ENCODE data around the gene SLC35F1.

DNA sequence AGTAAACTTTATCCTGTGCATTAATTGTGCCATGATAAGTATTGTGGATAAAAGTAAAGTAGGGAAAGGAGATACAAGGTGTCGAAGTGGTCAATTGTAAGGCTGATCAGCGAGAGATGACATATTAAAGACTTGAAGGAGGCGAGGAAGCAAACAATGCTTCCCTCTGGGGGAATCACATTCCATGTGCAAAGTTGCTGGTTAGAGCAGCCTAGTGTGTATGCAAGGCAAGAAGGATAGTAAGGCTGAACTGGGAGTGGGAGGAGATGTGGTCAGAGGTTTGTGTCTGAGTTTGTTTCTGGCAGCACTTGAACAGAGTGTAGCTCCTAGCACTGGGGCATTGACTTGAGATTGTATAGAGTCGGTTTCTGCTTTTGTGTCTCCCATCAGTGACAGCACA lies 122.9 kb downstream of the SLC35F1 start:
- TF ChIP-seq, protein P1, sequence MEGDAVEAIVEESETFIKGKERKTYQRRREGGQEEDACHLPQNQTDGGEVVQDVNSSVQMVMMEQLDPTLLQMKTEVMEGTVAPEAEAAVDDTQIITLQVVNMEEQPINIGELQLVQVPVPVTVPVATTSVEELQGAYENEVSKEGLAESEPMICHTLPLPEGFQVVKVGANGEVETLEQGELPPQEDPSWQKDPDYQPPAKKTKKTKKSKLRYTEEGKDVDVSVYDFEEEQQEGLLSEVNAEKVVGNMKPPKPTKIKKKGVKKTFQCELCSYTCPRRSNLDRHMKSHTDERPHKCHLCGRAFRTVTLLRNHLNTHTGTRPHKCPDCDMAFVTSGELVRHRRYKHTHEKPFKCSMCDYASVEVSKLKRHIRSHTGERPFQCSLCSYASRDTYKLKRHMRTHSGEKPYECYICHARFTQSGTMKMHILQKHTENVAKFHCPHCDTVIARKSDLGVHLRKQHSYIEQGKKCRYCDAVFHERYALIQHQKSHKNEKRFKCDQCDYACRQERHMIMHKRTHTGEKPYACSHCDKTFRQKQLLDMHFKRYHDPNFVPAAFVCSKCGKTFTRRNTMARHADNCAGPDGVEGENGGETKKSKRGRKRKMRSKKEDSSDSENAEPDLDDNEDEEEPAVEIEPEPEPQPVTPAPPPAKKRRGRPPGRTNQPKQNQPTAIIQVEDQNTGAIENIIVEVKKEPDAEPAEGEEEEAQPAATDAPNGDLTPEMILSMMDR (IDR thresholded peaks at IDR 0.05; ENCODE audit: poor library complexity) = no peak
- no peak for TF ChIP-seq EZH2 (IDR thresholded peaks at IDR 0.05; ENCODE audit: borderline replicate concordance)

Data from hepatocyte (in vitro differentiated cells).